Activated CD4-positive, alpha-beta T cell treated with anti-CD3 and anti-CD28 coated beads, Interleukin-10, Interleukin-2, amounts not matched to agents 100 ng/mL and 50 ng/mL, durations not matched to agents 16 hours and 8 hours (primary cell): ENCODE measurements around the gene DROSHA.

Experiments
- DNase-seq: peaks from one replicate; pipeline ENCODE4 v3.0.0-alpha.2; 2020

DROSHA gene

DNA sequence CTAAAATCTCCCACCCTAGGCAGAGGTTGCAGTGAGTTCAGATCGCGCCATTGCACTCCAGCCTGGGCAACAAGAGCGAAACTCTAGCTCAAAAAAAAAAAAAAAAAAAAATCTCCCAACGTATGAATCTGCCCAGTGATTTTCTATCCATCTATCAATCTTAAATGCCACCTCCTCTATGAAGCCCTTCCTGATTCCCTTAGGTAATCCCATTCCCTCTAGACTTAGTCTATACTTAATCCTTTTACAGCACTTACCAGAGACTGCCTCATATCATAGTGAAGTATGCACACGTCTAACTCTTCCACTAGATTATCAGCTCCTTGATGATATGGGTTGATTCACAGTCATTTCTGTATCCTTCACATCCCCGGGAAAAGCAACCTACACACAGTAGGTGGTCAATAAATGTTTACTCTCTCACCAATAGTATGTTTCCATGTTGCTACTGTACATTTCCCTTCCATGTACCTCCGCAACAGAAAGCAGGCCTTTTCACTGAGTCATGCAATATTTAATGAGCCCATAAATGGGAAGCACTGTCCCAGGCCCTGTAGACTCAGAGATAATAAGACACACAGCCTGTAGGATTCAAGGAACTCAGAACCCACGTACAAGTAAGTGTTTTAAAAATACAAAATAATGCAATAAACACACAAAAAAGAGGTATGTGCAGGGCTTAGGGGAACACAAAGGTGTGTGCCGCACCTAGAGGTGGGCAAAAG is 1.2 kb downstream of the DROSHA start:
- no peak for DNase-seq

DNA sequence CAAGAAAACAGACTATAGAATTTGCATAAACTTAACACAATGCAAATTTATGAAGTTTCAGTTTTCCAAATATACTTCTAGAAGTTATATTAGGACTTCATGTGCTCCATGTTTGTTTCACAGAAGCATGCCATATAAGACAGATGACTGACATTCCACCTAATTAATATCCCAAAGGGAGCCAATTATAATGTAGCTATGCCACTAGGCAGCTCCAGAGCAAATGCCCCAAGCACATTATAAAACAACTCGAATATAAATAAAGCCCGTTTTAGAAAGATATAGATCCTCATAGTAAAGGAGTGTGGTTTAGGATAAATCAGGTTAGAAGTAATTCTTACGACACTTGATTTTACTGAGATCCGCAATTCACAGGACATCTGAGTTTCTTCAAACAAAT is 8.9 kb downstream of the DROSHA start:
- DNase-seq: no peak

DNA sequence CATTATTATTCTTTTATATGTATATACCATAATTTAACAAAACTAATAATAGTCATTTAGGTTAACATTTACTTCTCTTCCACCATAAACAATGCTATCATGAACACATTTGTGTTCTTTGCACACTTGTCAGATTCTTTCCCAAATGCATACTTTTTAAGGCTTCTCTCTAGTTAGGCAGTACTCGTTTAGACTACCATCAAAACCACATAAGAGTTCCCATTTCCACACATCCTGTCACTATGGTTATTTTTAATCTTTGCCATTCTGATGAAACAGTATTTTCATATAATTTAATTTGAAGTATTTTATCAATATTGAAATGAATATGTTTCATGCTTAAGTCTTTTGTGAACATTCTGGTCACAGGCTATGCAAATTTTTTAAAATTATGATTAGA is 15.1 kb downstream of the DROSHA start:
- no peak for DNase-seq

DNA sequence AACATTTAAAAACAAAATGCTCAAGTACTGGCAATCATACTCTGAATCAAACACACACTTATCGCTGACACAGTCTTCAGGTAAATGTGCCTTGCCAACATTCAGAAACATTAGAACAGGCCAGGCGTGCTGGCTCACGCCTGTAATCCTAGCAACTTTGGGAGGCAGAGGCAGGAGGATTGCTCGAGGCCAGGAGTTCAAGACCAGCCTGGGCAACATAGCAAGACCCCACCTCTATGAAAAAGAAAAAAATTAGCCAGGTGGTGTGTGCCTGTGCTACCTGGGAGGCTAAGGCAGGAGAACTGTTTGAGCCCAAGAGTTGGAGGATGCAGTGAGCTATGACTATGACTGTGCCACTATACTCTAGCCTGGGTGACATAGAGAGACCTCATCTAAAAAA is 20.6 kb downstream of the DROSHA start:
- no peak for DNase-seq

DNA sequence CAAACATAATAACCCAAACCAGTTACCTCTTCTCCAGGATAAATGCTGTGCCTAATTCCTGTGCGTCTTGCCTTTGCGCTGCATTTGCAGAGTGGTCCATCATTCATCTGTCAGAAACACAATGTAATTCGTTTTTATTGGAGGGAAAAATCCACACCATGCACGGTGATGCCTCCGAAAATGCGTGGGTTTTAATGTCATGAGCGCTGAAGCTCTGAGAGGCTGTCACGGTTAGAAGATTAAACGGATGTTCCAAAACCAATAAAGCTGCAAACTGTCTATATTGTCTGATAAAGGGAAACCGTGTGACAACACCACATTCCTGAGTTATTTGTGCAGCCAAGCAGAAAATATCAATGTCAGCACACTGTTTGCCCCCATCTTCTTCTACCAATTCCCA is 27.4 kb downstream of the DROSHA start:
- DNase-seq: no peak

DNA sequence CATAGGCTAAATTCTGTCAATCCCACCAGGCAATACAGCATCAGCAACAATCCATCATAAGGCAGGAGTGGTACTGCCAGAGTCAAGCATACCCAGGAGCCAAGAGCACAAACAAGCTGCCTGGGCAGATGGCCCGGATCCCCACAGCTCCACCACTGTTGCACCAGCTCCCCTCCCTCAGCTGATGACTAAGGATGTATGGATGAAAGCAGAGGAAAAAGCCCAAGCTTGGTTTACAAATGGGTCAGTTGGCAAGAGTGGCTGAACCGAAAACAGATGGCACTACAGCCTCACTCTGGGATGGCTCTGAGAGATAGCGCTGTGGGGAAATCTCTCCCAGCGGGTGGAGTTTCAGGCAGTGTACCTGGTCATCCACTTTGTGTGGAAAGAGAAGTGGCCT is 29.4 kb downstream of the DROSHA start:
- no peak for DNase-seq

DNA sequence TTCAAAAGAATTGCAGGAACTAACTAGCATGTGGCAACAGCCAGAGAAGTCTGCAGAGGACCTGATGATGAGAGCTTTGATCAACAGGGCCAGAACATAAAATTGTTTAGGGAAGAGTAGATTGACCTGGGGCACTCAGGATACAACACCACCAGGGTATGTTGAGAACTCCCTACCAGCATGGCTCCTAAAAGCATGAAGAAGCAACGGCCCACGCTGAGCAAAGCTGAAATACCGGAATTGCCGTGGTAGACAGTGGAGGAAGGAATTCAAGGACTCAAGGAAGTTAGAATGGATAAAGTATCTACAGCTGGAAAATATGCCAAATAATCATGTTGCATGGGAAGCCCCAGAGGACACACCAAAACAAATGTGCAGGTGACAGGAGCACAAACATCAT is 31.6 kb downstream of the DROSHA start:
- DNase-seq: no peak

DNA sequence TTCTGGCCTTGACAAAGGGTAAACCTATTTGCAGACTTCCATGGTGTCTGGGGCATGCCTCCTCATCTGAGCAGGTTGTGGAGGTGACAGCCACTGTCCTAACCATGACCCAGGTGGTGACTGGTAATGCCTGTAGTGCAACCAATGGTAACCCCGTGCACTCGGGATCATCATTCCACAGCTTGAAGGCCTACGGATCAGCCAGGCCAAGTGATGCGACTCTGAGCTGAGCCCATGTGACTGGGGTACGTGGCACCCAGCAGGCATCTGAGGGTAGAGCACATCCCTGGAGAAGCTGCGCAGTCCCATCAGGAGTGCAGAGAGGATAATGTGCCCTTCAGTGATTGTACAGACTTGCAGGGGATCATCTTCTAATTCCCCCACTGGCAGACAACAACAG is 35.0 kb downstream of the DROSHA start:
- DNase-seq: no peak

DNA sequence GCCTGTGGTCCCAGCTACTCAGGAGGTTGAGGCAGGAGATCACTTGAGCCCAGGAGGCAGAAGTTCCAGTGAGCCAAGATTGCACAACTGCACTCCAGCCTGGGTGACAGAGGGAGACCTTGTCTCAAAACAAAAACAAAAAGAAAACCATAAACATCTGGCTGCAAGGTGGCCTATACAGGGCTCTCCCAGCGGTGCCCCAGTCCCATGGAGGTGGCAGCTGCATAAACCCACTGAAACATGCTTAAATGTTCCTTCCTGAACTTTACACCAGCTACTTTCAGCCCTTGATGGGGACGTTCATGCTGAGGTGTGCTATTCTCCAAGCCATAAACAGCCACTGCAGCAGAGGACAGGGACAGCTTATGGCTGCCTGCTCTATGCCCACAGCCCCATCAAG is 35.6 kb downstream of the DROSHA start:
- DNase-seq: no peak

DNA sequence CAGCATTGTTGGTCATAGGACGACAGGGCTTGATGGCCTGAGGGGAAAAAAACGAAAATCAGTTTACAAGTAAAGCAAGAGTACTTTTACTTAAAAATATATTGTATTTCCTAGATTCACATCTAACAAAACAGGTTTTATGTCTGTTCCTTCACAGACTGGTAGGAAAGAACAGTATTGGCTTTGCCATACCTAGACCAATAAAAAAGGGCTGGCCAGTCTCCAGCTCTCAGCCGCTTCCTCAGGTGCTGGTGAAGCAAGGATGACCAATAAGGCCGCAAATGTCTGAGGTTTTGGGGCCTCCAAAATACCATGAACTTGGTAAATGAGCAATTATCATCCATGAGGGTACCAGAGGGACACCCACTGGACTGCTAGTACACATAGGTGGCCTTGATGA is 36.6 kb downstream of the DROSHA start:
- DNase-seq: no peak

DNA sequence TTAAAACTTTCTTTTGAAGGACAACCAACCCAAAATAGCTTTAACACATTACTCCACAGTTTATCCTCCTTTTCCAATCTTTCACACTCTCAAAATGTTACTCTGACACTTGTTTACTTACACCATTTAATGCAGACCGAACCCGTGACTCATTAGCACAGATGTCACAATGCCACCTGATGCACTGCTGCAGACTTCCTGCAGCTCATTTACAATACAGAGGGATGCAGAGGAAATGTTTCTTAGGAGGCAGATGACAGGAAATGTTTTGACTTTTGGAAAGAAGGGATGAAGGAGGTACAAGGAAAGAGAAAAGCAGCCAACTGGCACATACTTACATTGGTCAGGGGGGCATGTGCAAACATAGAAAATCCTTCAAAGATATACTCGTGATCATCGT is 39.0 kb downstream of the DROSHA start:
- no peak for DNase-seq

DNA sequence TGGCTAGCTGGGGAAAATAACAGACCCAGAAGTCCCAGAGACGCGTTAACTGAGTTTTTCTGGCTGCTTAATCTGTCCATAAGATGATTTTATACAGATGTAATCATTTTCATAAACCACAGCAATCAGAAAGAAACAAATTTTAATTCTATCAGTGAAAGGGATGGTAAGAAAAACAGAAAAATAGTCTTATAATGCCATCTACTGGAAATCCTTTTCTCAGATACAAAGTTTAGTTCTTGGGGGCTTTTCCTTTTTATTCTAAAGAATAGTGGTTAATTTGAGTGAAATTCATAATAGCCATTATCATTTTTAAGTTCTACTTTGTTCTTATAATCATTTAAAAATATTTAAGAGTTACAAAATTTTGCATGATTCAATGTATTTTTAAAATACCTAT is 44.4 kb downstream of the DROSHA start:
- no peak for DNase-seq

DNA sequence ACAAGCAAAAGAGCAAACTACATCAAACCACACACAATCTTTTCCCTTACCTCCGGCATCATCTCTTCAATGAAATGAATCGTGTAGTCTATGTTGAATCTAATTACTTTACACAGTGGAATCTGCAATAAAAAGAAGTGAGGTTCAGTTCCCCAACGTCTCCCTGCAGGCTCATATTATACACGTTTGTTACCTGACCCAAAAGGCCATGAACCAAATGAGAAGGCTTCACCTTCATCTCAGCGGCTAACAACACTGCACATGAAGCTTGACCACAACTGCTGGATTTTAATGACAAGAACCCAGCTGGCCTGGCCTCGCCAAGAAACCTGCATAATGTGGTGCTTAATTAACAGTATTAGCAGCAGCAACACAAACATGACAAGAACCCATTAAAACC is 45.5 kb downstream of the DROSHA start:
- DNase-seq: no peak

DNA sequence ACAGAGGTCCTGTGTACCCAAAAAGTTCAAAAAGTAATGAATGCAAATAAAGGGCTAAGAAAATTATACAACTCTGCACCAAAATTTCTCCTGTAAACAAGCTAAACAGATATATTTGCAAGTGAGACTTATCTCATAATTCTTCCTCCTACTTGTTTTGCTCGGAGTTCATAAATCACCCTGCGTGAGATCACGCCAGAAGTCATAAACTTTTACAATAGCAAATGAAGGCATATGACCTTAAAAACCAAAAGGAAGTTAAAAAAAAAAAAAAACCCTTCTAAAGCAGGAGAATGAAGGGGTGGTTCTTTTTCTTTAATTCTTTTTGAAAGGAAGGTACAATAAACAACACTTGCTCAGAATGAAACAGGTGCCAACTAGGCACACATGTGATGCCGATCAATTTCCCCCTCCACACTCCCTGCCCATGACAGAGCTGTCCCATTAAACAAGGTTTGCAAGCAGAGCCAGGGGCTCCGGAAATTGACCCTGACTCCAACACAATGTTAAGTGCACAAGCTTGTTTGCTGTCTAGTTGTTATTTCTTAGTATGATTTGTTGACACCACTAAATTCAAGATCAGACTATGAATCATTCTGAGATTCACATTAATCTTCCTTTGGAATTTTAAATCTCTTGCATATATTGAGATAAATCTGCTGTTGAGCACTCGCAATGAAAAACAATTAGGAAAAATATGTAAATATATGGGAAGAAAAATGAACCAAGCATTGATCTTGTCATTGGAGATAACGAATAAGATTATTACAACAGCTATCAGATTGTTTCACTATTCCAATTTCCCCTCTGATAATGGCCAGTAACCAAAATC is 46.3 kb downstream of the DROSHA start:
- DNase-seq: no peak

DNA sequence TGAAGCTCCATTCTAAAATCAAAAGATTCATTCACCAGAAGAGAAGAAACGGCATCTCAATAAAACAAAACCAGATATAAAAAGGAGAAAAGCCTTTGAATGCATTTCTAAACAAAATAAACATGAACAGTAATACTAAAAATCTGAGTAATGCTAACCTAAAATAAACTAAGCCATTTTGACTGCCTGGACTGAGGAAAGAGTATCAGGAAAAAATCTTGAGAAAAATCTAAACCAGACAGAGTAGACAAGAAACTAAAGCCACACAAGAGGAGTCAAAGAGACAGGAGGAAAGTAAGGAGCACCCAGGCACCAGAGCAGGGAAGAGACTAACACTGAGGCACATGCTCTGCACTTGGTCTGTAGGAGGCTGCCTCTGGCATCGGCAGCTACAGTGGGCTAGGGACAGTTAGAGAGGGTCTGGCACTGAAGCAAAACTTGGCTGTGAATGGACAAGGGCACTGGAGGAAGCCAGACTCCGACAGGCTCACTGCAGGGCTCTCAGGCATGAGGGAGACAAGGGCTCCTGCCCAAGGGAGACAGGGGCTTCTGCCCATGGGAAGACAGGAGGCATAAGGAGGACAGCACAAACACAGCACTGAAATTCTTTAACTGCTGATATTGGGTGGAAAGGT is 50.2 kb downstream of the DROSHA start:
- no peak for DNase-seq

DNA sequence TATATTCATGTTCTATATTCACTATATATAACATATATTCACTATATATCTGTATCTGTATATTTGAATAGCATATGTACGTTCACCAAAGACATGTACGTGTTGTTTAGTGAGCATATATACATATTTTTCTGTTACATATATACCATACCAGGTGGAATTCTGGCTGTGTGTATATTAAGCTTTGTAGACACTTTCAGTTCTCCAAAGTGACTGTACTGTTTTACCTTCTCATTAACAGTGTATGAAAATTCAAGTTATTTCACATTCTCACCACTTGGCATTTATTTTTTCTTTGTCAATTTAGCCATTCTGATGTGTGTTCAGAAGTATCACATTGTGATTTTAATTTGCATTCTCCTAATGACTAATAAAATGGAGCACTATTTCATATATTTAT is 52.2 kb downstream of the DROSHA start:
- DNase-seq: no peak

DNA sequence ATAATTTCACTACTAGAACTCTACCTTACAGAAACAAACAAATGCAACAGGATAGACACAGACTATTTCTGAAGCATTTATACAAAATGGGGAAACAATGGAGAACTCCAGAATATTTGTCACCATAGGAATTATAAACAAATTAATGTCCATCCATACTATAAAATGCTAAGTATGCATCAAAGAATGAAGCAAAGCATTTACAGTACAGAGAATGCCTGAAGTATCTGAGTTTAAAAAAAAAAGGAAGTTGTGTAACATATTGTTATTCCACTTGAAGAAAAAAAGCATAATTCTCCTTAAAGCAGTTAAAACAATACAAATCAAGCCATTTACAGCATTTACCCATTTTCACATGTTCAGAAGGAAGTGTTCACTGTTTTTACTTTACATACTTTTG is 53.0 kb downstream of the DROSHA start:
- no peak for DNase-seq

DNA sequence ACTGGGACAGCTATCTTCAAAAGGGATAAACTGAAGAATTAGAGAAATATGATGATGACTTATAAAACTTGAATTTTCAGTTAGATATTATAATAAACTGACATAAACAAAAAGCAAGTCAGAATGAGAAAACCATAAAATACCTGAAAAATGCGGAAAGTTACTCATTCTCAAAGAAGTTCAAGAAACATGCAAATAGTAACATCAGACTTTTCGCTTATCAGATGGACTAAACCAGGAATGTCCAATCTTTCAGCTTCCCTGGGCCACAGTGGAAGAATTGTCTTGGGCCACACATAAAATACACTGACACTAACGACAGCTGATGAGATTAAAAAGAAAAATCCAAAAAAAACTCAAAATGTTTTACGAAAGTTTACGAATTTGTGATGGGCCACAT is 53.9 kb downstream of the DROSHA start:
- no peak for DNase-seq

DNA sequence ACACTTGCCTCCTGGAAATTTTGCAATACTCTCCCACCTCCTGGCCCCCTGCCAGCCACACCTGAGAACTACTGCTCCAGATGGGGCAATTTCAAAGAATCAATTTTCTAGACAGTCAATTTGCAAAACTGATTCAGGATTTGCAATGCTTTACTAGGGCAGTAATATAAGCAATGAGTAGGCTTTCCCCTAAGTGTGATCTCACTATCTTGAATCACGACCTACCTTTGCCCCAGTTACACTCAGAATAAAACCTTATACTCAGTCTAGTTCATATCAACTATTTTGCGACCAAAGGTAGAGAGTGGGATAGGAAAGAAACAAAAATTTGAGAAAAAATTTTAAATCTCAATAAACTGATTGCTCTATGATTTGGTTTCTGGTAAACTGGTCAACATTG is 54.4 kb downstream of the DROSHA start:
- DNase-seq: no peak

DNA sequence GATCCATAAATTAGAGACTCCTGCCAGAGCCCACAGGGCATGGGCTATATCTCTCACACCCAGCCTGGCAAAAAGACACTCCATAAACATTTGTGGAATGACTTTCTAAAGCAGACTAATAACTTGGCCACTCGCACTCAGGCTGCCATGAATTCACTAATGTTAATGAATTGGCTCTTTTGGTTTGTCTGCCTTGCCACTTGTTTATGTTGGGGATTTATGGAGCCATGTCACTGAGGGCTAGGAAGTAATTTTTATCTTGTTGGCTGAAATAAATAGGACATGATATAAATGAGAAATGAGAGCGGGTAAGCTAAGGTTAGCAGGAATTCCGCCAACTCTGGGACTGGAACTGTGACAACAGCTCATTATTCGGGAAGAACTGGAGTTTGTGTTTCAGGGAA is 55.2 kb downstream of the DROSHA start:
- no peak for DNase-seq

DNA sequence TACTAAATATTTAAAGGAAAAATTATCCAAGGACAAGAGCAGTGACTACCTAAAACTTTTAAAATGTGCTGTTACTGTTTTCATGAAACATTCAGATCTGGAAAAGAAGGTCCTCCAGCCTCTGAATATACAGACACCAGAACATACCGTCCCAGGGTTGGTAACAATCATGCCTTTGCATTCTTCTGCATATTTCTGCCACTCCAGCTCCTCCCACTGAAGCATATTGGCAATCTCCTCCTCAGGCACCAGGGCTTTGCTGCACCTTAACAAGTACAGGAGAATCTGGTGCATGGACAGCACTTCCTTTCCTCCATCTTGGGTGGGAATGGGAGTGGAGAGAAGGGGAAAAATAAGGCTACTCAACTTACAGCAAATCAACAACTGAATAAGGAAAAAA is 60.0 kb downstream of the DROSHA start:
- no peak for DNase-seq

DNA sequence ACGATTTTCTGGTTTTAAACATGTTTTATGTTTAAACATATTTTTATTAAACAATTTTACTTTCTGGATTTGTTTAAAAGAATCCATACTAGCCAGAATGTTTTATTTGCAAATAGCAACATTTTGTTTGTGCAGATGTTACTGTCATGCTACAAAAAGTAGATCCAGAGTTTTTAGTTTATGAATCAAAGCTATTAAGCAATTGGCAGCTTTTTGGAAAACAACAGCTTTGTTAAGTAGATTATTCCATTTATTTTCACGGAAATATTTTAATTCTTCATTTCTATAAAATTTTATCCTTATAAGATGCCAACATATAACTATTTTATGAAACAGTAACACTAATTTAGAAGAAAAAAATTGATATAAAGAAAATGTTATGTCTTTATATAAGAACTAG is 60.9 kb downstream of the DROSHA start:
- no peak for DNase-seq

DNA sequence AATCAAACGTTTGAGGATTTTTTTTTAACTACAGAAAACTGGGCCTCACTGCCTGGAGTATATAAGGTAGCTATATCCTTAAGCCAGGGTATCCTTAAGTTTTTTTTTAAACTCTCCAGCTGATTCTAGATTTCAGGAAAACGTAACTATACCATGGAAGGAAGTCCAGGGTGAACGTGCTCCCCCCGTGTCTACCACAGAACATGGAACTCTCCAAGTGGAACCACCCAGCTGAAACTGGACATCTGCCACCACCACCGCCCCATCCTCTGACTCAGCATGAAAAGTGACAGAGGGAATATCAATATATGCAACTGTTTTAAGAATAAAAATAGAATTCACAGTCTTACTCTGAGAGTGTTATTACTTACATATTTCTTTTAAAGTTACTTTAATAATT is 61.3 kb downstream of the DROSHA start:
- no peak for DNase-seq

DNA sequence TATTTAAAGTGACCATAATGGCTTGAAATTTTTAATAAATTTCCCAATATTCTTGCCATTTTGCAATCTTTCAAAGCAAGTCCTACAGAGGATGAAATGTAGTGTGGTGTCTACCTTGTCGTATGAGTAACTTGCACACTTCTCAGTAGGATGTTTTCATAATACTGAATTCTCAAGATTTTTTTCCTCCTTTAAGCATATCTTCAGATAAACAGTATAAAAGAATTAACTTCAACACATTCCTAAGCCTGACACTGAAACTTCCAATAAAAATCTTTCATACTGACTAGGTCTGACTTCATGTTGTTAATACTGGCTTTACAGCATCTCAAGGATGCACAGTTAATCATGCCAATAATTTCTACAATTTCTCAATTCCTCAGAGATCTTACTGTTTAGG is 62.0 kb downstream of the DROSHA start:
- no peak for DNase-seq
